ACC112 (cell line): Measurements from ENCODE around the gene TMC1.

Source experiments
- H2AFZ ChIP-seq: fragments of 200-600 bp; sonication (generic); one replicate; pipeline ENCODE4 v1.6.0; 2017; ENCODE audit warnings: antibody characterized with exemption, low read length; ENCODE audit not compliant: unreplicated experiment
- H3K27ac ChIP-seq: fragments of 200-600 bp; sonication (generic); 2 replicates; pipeline ENCODE4 v1.5.1; 2014; ENCODE audit warnings: low read depth, mild to moderate bottlenecking, antibody characterized with exemption, low read length, moderate library complexity
- H3K27me3 ChIP-seq: fragments of 200-600 bp; sonication (generic); 2 replicates; pipeline ENCODE4 v1.6.1; 2014; ENCODE audit warnings: mild to moderate bottlenecking, antibody characterized with exemption, low read length, moderate library complexity, mixed read lengths; ENCODE audit not compliant: insufficient read depth
- H3K36me3 ChIP-seq: fragments of 200-600 bp; sonication (generic); 2 replicates; pipeline ENCODE4 v1.6.1; 2016; ENCODE audit warnings: mild to moderate bottlenecking, antibody characterized with exemption, low read length, moderate library complexity, mixed read lengths; ENCODE audit not compliant: insufficient read depth
- H3K4me1 ChIP-seq: fragments of 200-600 bp; sonication (generic); one replicate; pipeline ENCODE4 v1.6.1; 2016; ENCODE audit warnings: low read length, mixed read lengths; ENCODE audit not compliant: insufficient read depth, unreplicated experiment, control insufficient read depth
- H3K4me3 ChIP-seq: fragments of 200-600 bp; sonication (generic); 2 replicates; pipeline ENCODE4 v1.5.1; 2014; ENCODE audit warnings: mild to moderate bottlenecking, low read depth, low read length
- H3K79me2 ChIP-seq: fragments of 200-600 bp; sonication (generic); one replicate; pipeline ENCODE4 v1.6.0; 2016; ENCODE audit warnings: low read length; ENCODE audit not compliant: control insufficient read depth, unreplicated experiment, insufficient read depth

The TMC1 gene

DNA sequence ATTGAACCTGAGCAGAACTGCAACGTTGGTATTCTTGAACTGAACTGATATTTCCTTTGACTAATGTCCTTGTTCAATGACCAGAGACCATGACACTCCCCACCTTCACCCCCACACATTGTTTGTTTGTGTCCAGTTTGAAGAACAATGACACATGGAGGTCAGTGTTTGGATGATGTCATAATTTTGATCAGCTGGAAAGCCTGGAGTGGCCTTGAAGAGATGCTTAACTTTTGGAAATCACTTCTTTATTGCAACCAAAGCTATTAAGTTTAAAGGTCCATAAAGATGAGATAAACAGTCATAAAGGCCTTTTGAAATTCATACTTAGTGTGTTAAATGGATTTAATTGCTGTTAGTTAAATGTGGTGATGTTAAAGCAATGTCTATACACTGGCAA is 92.7 kb downstream of the TMC1 start:
- Histone ChIP-seq H3K27ac (no peak overlapping the region), H3K4me1 (peaks cover 3% of the 10 kb centered on the region), H3K79me2 (no peaks in the 10 kb centered on the region), H3K27me3 (no peaks in the 10 kb centered on the region), H2AFZ (no peak overlapping the region), H3K36me3 (no peaks in the 10 kb centered on the region), H3K4me3 (no peak overlapping the region)

DNA sequence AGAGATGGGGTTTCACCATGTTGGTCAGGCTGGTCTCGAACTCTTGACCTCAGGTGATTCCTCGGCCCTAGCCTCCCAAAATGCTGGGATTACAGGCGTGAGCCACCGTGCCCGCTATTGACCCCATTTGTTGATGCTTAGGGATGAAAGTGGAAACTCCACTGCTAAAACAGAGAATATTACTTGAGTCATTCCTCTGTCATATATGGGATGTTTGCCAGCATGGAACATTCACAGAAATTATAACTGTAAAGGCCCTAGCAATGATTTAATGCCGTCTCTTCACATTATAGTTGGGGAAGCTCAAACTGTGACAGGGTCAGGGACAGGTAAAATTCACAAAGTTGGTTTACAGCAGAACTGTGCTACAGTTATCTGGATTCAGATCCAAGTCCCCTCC is 94.5 kb downstream of the TMC1 start:
- H2AFZ ChIP-seq, result no peak overlapping the region
- no peaks in the 10 kb centered on the region for H3K79me2 ChIP-seq
- H3K27ac ChIP-seq, result no peak overlapping the region; the same call in 1 of the 2 replicates
- H3K27me3 ChIP-seq, result no peaks in the 10 kb centered on the region
- no peak overlapping the region for H3K4me3 ChIP-seq
- peaks cover 3% of the 10 kb centered on the region for H3K4me1 ChIP-seq
- no peaks in the 10 kb centered on the region for H3K36me3 ChIP-seq

DNA sequence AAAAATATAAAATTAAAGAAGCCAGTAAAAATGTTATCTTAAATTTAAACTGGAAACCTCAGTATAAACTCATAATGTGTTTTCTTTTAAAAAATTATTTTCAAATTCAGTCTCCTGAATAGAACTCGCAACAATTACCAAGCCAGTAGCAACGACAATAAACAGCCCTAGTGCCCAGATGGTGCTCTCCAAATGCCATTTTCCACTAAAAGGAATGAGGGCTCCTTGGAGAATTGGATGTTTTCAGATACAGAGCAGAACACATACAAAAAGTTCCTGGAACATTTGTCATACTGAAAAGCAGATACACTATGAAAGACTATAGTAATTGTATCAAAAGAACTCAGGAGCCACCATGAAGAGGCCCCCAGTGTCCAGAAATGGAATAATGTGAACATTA is 97.4 kb downstream of the TMC1 start:
- no peaks in the 10 kb centered on the region for H3K36me3 ChIP-seq
- H3K27me3 ChIP-seq, result no peaks in the 10 kb centered on the region
- H2AFZ ChIP-seq, result peak overlapping the region; percentile 7
- no peak overlapping the region for H3K4me3 ChIP-seq
- no peak overlapping the region for H3K27ac ChIP-seq
- no peaks in the 10 kb centered on the region for H3K79me2 ChIP-seq
- peaks cover 3% of the 10 kb centered on the region for H3K4me1 ChIP-seq

DNA sequence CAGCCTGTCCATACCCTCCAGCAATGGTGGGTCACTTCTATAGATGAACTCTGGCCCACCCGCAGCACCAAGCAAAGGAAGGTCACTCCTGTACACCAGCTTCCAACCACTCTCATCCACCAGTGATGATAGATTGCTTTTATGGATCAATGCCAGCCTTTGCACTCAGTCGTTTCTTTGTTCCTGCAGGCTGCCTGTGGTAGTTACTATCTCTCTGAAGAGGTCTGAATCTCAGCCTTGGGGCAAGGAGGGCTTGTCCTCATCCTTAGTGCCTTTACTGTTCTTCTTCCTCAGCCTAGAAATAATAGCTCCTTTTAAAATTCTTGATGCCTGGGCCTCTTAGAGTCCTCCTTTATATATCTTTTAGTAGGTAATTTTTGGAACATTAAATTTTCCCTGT is 100.8 kb downstream of the TMC1 start:
- Histone ChIP-seq H3K4me3 (no peak overlapping the region), H3K36me3 (no peaks in the 10 kb centered on the region), H2AFZ (no peak overlapping the region), H3K27me3 (no peaks in the 10 kb centered on the region), H3K4me1 (no peaks in the 10 kb centered on the region), H3K79me2 (no peaks in the 10 kb centered on the region), H3K27ac (no peak overlapping the region)

DNA sequence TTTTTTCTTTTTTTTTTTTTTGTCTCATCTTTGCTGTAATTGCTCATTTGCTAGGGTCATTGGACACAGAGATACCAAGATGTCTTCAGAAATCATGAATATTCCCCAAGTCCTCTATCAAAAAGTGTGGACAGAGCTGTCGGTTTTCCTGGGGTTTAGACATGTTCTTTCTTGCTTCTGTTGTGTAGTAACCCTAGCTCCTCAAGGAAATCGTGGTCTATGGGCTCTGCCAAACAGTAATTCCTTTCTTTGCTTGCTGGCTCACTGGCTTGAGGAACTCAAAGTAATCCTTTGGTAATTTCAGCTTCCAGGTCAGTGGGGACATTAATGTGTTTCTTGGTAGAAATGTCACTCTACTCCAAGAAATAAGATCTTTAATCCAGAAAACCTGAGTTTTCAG is 101.7 kb downstream of the TMC1 start:
- no peaks in the 10 kb centered on the region for H3K27me3 ChIP-seq
- H2AFZ ChIP-seq, result no peak overlapping the region
- no peaks in the 10 kb centered on the region for H3K4me1 ChIP-seq
- H3K36me3 ChIP-seq, result no peaks in the 10 kb centered on the region
- no peak overlapping the region for H3K4me3 ChIP-seq
- no peak overlapping the region for H3K27ac ChIP-seq
- H3K79me2 ChIP-seq, result no peaks in the 10 kb centered on the region

DNA sequence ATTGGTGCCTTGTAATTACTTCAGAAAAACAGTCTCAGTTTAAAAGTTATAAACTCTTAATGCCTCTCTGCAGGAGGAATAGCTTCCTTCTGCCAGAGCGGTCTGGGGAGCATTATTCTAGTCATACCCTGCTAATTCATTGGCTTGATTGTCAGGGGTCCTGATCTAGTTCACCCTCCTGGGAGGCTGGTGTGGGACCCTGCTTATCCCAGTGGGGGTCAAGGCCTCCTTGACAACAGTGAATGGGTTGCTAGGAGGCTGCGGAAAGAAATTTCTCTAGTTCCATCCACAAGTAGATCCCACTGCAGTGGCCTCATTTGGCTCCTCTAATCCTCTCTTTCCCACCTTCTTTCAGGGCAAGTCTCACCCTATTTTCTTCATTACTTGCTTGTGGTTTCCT is 105.7 kb downstream of the TMC1 start:
- no peak overlapping the region for H2AFZ ChIP-seq
- H3K4me1 ChIP-seq, result no peaks in the 10 kb centered on the region
- H3K27ac ChIP-seq, result no peak overlapping the region
- no peaks in the 10 kb centered on the region for H3K36me3 ChIP-seq
- H3K79me2 ChIP-seq, result no peaks in the 10 kb centered on the region
- H3K4me3 ChIP-seq, result no peak overlapping the region
- no peaks in the 10 kb centered on the region for H3K27me3 ChIP-seq

DNA sequence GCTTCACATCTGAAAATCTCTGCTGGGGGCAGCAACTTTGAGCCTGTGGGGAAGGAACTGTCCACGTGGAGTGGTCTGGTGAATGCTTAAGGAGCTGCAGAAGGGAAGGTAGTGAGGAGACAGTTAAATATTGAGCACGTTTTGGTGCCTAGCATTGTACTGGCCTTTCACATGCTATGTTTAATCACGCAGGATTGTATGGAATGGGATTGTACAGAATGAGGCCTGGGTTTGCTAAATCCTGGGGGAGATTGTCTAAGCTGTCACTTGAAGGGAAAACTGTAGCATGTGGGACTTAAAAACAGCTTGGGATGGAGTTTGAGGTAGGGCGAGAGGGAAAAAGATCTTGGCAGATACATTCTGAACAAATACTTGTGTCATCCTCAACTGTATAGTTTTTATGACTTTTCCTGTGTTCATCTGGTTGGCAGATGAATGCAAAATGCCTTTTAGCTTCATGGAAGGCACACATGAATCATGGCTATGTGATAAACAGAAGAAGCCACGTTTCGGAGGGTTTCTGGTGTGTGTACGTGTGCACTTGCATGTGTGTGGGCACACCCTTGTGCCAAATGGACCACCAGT is 106.6 kb downstream of the TMC1 start:
- Histone ChIP-seq H3K4me3 (no peak overlapping the region), H3K27ac (no peak overlapping the region), H2AFZ (no peak overlapping the region), H3K79me2 (no peaks in the 10 kb centered on the region), H3K4me1 (no peaks in the 10 kb centered on the region), H3K27me3 (no peaks in the 10 kb centered on the region), H3K36me3 (no peaks in the 10 kb centered on the region; the same call in 1 of the 2 replicates)

DNA sequence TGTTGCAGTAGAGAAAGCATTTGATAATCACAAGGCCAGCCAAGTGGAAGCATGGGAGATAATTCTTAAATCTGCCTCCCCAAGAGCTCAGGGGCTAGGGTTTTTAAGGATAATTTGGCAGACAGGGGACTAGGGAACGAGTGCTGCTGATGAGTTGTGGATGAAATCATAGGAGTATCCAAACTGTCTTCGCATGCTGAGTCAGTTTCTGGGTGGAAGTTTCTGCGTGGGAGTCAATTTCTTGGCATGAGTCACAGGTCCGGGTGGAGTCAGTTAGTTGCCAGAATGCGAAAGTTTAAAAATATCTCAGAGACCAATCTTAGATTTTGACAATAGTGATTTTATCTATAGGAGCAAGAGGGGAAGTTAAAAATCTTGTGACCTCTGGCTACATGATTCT is 112.6 kb downstream of the TMC1 start:
- no peak overlapping the region for H3K4me3 ChIP-seq
- H3K27me3 ChIP-seq, result no peaks in the 10 kb centered on the region
- H3K79me2 ChIP-seq, result no peaks in the 10 kb centered on the region
- H3K4me1 ChIP-seq, result peaks cover 5% of the 10 kb centered on the region
- peak overlapping the region; percentile 31 for H3K27ac ChIP-seq
- H3K36me3 ChIP-seq, result no peaks in the 10 kb centered on the region; the same call in 1 of the 2 replicates
- H2AFZ ChIP-seq, result peak overlapping the region; percentile 62

DNA sequence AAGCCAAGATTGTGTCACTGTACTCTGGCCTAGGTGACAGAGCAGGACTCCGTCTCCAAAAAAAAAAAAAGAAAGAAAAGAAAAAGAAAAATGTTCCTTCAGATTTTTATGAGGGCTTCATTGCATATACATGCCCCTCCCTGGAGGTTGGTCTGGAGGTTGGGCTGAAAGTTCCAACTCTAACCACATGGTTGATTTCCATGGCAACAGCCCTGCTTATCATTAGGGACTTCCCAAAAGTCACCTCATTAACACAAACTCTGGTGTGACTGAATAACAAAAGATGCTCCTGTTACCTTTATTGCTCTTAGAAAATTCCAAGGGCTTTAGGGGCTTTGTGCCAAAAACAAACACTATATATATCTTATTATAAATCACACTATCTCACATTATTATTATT is 113.8 kb downstream of the TMC1 start:
- Histone ChIP-seq H2AFZ (no peak overlapping the region), H3K79me2 (no peaks in the 10 kb centered on the region), H3K27me3 (no peaks in the 10 kb centered on the region), H3K27ac (no peak overlapping the region), H3K36me3 (no peaks in the 10 kb centered on the region; the same call in 1 of the 2 replicates), H3K4me1 (peaks cover 5% of the 10 kb centered on the region), H3K4me3 (no peak overlapping the region)

DNA sequence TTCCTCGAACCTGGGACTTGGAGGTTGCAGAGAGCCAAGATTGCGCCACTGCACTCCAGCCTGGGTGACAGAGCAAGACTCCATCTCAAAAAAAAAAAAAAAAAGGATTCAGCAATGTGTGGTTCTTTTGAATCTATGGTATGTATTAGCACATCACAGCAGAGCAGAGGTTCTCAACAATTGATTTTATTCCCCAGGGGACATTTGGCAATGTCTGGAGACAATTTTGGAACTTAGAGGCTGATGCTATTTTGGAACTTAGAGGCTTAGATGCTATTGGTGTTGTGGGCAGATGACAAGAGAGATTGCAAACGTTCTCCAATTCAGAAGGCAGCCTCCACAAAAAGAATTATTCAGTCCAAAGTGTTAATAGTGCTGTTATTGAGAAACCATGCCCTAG is 115.2 kb downstream of the TMC1 start:
- Histone ChIP-seq H3K27ac (no peak overlapping the region), H3K79me2 (no peaks in the 10 kb centered on the region), H3K4me3 (no peak overlapping the region), H2AFZ (no peak overlapping the region), H3K27me3 (no peaks in the 10 kb centered on the region), H3K4me1 (peaks cover 5% of the 10 kb centered on the region), H3K36me3 (no peaks in the 10 kb centered on the region; the same call in 1 of the 2 replicates)

DNA sequence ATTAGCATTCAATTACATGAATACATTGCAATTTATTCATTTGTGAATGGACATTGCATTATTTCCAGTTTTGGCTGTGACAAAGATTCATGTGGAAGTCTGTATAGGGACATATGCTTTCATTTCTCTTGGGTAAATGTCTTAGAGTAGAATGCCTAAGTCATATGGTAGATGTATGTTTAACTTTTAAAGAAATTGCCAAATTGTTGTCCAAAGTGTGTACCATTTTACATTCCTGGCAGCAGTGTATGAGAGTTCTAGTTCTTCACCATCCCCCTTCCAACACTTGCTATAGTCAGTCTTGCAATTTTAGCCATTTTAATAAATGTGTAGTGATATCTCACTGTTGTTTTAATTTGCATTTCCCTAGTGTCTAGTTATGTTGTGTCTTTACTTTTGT is 122.2 kb downstream of the TMC1 start:
- Histone ChIP-seq H3K4me3 (no peak overlapping the region), H3K4me1 (no peaks in the 10 kb centered on the region), H3K36me3 (no peaks in the 10 kb centered on the region), H3K79me2 (no peaks in the 10 kb centered on the region), H3K27me3 (no peaks in the 10 kb centered on the region), H3K27ac (no peak overlapping the region), H2AFZ (no peak overlapping the region)
